ENCODE results near the gene MBD2. TPM values are rescaled to one million over a fixed set of nuclear protein-coding genes. Genes with fewer than 3 reads are reported as not detected.
A peak's percentile ranks its signal among the peaks of the same experiment; 100 is the strongest.

Gene MBD2
- total RNA-seq, 1 experiment from 2014 or later, result 37.0 TPM

- H3K9ac ChIP-seq (ENCODE audit: low read length), result no peak overlapping the region
- no peaks in the 10 kb centered on the region for H4K20me1 ChIP-seq (ENCODE audit: low read length)
- TF ChIP-seq EZH2phosphoT487 (IDR thresholded peaks at IDR 0.05; ENCODE audit: borderline replicate concordance, low read length), result no peak
- no peak for TF ChIP-seq CTCF (conservative IDR thresholded peaks at IDR 0.05; ENCODE audit: low read depth, low read length)
- no peak for TF ChIP-seq EZH2 (IDR thresholded peaks at IDR 0.05; ENCODE audit: low read length, unreplicated experiment)
- no peaks in the 10 kb centered on the region for H3K9me3 ChIP-seq (ENCODE audit: low read length)
- H2AFZ ChIP-seq (ENCODE audit: low read length), result no peak overlapping the region
- no peak overlapping the region for H3K4me3 ChIP-seq (ENCODE audit: low read length)
- BruUV-seq (replicated peaks), result no TSS peak
- H3K36me3 ChIP-seq (ENCODE audit: low read depth, low read length), result no peaks in the 10 kb centered on the region
- H3K4me2 ChIP-seq (ENCODE audit: low read length), result no peak overlapping the region
- no peaks in the 10 kb centered on the region for H3K79me2 ChIP-seq (ENCODE audit: low read length)
- intact Hi-C loops (cut with micrococcal nuclease), result no loop called here
- DNase-seq (no peak), ATAC-seq (no peak)
- CTCF ChIA-PET, result no interaction called here
- no peaks in the 10 kb centered on the region for H3K9me2 ChIP-seq (replicated peaks; ENCODE audit: low read length)
- H3F3A ChIP-seq (ENCODE audit: low read length, unreplicated experiment), result no peaks in the 10 kb centered on the region
- POLR2A ChIA-PET (ENCODE audit: unreplicated experiment), result no interaction called here
- no peak overlapping the region for H3K27ac ChIP-seq (ENCODE audit: low read length)
- H3K4me1 ChIP-seq (ENCODE audit: insufficient read depth, low read length), result no peaks in the 10 kb centered on the region
- no peaks in the 10 kb centered on the region for H3K27me3 ChIP-seq (ENCODE audit: low read length)
Observed at GRCh38 chr18:54239601-54240000, 15.1 kb upstream of the MBD2 start.

- BruUV-seq (replicated peaks), result no TSS peak
- POLR2A ChIA-PET (ENCODE audit: unreplicated experiment), result no interaction called here
- Histone ChIP-seq H3K36me3 (ENCODE audit: low read depth, low read length) (no peaks in the 10 kb centered on the region), H3K27ac (ENCODE audit: low read length) (no peak overlapping the region), H3K9me2 (replicated peaks; ENCODE audit: low read length) (no peaks in the 10 kb centered on the region), H3K27me3 (ENCODE audit: low read length) (no peaks in the 10 kb centered on the region), H3K9ac (ENCODE audit: low read length) (no peak overlapping the region), H3K4me1 (ENCODE audit: insufficient read depth, low read length) (no peaks in the 10 kb centered on the region), H2AFZ (ENCODE audit: low read length) (no peak overlapping the region), H3K9me3 (ENCODE audit: low read length) (no peaks in the 10 kb centered on the region), H3F3A (ENCODE audit: low read length, unreplicated experiment) (no peaks in the 10 kb centered on the region), H3K79me2 (ENCODE audit: low read length) (no peaks in the 10 kb centered on the region), H4K20me1 (ENCODE audit: low read length) (no peaks in the 10 kb centered on the region), H3K4me2 (ENCODE audit: low read length) (no peak overlapping the region), H3K4me3 (ENCODE audit: low read length) (no peak overlapping the region)
- ATAC-seq (no peak), DNase-seq (no peak)
- no peak for TF ChIP-seq EZH2phosphoT487 (IDR thresholded peaks at IDR 0.05; ENCODE audit: borderline replicate concordance, low read length)
- TF ChIP-seq EZH2 (IDR thresholded peaks at IDR 0.05; ENCODE audit: low read length, unreplicated experiment), result no peak
- TF ChIP-seq CTCF (conservative IDR thresholded peaks at IDR 0.05; ENCODE audit: low read depth, low read length), result no peak
- intact Hi-C loops (cut with micrococcal nuclease), result no loop called here
- CTCF ChIA-PET, result no interaction called here
Observed at GRCh38 chr18:54239091-54239490, 14.6 kb upstream of the MBD2 start.

- no peak overlapping the region for H3K4me2 ChIP-seq (ENCODE audit: low read length)
- peak overlapping the region; percentile 32; the same call in 1 of the 2 replicates for H2AFZ ChIP-seq (ENCODE audit: low read length)
- no peak overlapping the region for H3K27ac ChIP-seq (ENCODE audit: low read length)
- DNase-seq (no peak), ATAC-seq (no peak)
- no peaks in the 10 kb centered on the region for H3K36me3 ChIP-seq (ENCODE audit: low read depth, low read length)
- no peaks in the 10 kb centered on the region for H3K9me3 ChIP-seq (ENCODE audit: low read length)
- H3F3A ChIP-seq (ENCODE audit: low read length, unreplicated experiment), result no peaks in the 10 kb centered on the region
- H3K27me3 ChIP-seq (ENCODE audit: low read length), result no peaks in the 10 kb centered on the region
- H3K9me2 ChIP-seq (replicated peaks; ENCODE audit: low read length), result no peaks in the 10 kb centered on the region
- H3K79me2 ChIP-seq (ENCODE audit: low read length), result no peaks in the 10 kb centered on the region
- ChIA-PET POLR2A (ENCODE audit: unreplicated experiment) (no interaction called here), CTCF (no interaction called here)
- no peak overlapping the region for H3K4me3 ChIP-seq (ENCODE audit: low read length)
- BruUV-seq (replicated peaks), result no TSS peak
- H3K4me1 ChIP-seq (ENCODE audit: insufficient read depth, low read length), result no peaks in the 10 kb centered on the region
- no peak overlapping the region for H3K9ac ChIP-seq (ENCODE audit: low read length)
- intact Hi-C loops (cut with micrococcal nuclease), result no loop called here
- no peaks in the 10 kb centered on the region for H4K20me1 ChIP-seq (ENCODE audit: low read length)
- no peak for TF ChIP-seq CTCF (conservative IDR thresholded peaks at IDR 0.05; ENCODE audit: low read depth, low read length)
- no peak for TF ChIP-seq EZH2phosphoT487 (IDR thresholded peaks at IDR 0.05; ENCODE audit: borderline replicate concordance, low read length)
- TF ChIP-seq EZH2 (IDR thresholded peaks at IDR 0.05; ENCODE audit: low read length, unreplicated experiment), result no peak
Observed at GRCh38 chr18:54238173-54238936, 13.9 kb upstream of the MBD2 start.
